Panc1 (cell line): ENCODE measurements around the gene FRMPD2.

Experiments
- CTCF ChIP-seq: fragments of 450-650 bp; IDR thresholded peaks from 2 replicates; pipeline ENCODE4 v1.5.1; 2017; ENCODE audit warnings: mild to moderate bottlenecking
- POLR2AphosphoS5 ChIP-seq: IDR thresholded peaks from 2 replicates; pipeline ENCODE4 v1.6.1; 2012; ENCODE audit warnings: mild to moderate bottlenecking, low read depth, low read length, moderate library complexity
- REST ChIP-seq, 2 experiments: IDR thresholded peaks; 2 replicates each; pipeline ENCODE4 v1.6.1; 2011 to 2012; ENCODE audit warnings: low read depth in 2 of 2, control low read depth in 1 of 2, low read length in 1 of 2, mild to moderate bottlenecking in 1 of 2, moderate library complexity in 1 of 2; ENCODE audit not compliant: insufficient read depth in 1 of 2

- TF ChIP-seq CTCF, result no peak
- no peak for TF ChIP-seq POLR2AphosphoS5
- no peak for TF ChIP-seq REST (IDR thresholded peaks at IDR 0.05; ENCODE audit: insufficient read depth in 1 of 2, low read depth in 2 of 2, low read length in 1 of 2)
Observed at GRCh38 chr10:48241332-48241731, 33.2 kb downstream of the FRMPD2 start.
